IPS-NIHi7 (cell line): ENCODE measurements around the gene STH.

ENCODE experiments used
- DNase-seq: peaks from one replicate; pipeline ENCODE4 v3.0.0; 2012; ENCODE audit warnings: mixed read lengths; ENCODE audit errors: extremely low spot score

The STH gene

DNA sequence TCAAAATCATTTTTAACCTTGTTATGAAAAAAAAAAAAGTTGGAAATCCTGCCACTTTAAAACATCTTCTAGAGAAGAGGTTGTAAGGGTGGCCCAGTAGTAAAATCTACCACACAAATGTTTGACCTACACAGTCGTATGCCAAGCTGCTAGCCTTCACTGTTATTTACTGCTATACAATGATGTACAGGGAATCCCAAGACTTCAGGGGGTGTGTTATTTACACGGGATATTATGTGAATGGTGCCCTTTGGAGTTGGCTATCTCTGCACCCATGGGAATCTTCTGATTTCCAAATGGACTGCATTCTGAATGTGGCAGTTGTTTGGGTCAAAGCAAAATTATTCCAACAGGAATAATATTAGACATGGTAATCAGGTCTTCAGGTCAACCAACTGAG, 45.9 kb downstream of the STH start:
- DNase-seq: no peak

DNA sequence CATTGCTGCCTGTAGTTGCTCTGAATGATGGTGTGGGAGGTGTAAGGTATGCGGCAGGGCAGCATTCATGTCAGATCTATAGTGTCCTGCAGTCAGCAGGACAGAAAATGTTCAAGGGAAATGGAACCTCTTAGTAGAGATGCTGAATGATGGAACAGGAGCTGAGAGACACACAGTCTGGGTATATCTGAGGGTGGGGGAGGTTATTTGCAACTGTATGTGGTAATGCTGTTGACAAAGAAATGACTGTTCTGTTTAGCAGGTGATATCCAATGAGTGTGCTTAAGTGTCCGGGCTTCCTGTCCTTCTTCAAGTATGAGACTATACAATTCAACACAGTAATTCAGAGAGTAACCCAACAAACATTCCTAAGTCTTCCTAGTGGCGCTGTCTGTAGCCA, 46.6 kb downstream of the STH start:
- no peak for DNase-seq

DNA sequence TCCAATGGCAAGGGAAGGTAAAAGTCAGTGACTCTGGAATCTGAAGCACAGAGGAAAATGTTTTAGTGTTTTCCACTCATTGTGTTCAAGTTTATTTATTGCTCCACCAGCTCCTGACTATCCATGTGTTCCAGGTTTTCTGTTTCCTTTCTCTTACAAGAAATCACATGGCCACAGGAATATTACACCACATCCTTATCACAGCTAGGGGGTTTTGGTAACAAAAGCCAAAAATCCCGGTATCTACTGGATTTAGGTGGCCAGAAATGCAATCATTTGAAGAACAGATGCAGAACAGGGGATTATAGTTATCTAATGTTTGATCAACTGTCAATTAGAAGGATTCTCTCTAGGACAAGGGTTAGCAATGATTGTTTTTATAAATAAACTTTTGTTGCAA, 47.9 kb downstream of the STH start:
- no peak for DNase-seq

DNA sequence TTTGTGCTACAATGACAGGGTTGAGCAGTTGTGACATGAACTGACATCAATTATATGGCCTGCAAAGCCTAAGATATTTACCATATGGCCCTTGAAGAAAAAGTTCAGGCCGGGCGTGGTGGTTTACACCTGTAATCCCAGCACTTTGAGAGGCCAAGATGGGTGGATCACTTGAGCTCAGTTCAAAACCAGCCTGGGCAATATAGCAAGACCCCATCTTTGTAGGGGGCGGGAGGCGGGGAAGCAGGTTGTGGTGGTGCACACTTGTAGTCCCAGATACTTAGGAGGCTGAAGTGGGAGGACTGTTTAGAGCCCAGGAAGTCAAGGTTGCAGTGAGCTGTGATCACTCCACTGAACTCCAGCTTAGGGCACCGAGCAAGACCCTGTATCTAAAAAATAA, 48.3 kb downstream of the STH start:
- DNase-seq: no peak

DNA sequence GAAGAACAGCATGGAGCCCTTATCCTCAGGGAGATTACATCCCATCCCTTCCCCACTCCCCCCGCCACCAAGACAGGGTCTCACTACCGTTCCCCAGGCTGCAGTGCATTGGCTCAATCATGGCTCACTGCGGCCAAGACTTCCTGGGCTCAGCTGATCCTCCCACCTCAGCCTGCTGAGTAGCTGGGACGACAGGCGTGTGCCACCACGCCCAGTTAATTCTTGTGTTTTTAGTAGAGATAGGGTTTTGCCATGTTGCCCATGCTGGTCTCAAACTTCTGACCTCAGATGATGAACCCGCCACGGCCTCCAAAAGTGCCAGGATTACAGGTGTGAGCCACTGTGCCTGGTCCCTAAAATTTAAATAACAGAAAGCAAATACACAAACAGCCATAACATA, 48.8 kb downstream of the STH start:
- no peak for DNase-seq
